Measurements from ENCODE around the gene ABCC2. TPM values are rescaled to one million over a fixed set of nuclear protein-coding genes. Genes with fewer than 3 reads are reported as not detected.

Gene ABCC2
- total and polyA plus RNA-seq, 4 experiments from 2014 or later: 0.72 to 6.7 (median 3.8) TPM

DNA sequence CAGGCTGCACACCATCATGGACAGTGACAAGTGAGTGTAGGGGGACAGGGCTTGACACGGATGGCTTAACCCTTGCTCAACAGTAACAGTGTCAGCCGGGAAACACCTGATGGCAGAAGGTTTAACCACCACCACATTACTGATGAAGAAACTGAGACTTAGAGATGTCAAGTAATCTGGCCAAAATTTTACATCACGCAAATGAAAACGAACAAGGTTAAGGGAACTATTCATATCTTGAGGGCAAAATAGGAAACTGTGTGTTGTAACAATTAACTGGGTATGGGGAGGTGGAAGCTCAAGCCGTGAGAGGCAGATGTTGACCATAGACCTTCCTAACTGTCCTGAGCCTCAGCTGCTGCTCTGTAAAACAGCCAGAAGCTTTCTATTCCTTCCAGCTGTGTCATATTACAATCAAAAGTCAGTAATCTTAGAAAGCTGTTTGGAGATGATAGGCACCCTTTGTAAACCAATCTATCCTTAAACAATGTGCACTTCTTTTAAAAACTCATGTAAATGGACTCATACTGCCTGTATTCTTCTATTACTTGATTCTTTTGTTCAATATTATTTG lies 68.4 kb downstream of the ABCC2 start:
- H3K27ac Mint-ChIP-seq: no peak overlapping the region
- POLR2A ChIA-PET (ENCODE audit: partially characterized antibody): no interaction called here
- intact Hi-C loops (cut with micrococcal nuclease): no loop called here

DNA sequence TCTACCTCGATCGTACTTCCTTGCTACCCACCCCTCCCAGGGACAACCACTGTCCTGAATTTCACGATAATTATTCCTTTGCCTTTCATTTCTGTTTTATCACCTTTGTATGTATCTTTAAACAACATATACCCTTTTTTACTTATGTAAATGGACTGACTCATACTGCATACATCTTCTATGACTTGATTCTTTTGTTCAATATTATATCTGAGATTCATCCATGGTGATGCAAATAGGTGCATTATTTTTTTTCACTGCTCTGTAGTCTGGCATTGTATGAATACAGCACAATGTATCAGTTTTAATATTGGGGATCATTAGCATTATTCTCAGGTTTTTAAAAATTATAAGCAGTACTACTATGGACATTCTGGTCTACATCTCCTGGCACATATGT lies 69.4 kb downstream of the ABCC2 start:
- Mint-ChIP-seq H3K27me3 (no peaks in the 10 kb centered on the region), H3K4me3 (no peak overlapping the region), H3K27ac (peak overlapping the region in 1 of 7 donors; percentile 49), H3K36me3 (peaks cover 3 to 10% of the 10 kb centered on the region in 2 donors), H3K4me1 (peaks cover 0 to 1% (median 0%) of the 10 kb centered on the region in 4 donors), H3K9me3 (peaks cover 0 to 3% (median 0%) of the 10 kb centered on the region in 8 donors)
- intact Hi-C loops (cut with micrococcal nuclease): no loop called here
- no peaks in the 10 kb centered on the region for H3K4me1 ChIP-seq (ENCODE audit: insufficient read depth, low read length)
- ChIA-PET POLR2A (ENCODE audit: partially characterized antibody) (no interaction called here), CTCF (ENCODE audit: partially characterized antibody) (interaction anchor here (1.4 to 11.2 kb wide), 2 partner anchors 7 to 197 kb away, joined by 3 to 336 read pairs; no protein-coding TSS in a partner anchor)
- H3K36me3 ChIP-seq (ENCODE audit: insufficient read depth, low read length): no peaks in the 10 kb centered on the region
- H3K4me3 ChIP-seq (ENCODE audit: low read length in 2 of 2): no peak overlapping the region
- no peak for DNase-seq
- no peak overlapping the region for H3K27ac ChIP-seq (ENCODE audit: low read depth, low read length)
- no peaks in the 10 kb centered on the region for H3K9me3 ChIP-seq (ENCODE audit: control insufficient read depth in 1 of 2, low read length in 2 of 2)
- no peaks in the 10 kb centered on the region for H3K27me3 ChIP-seq (ENCODE audit: insufficient read depth, low read length)

More for the DNA sequence above, 68.4 kb downstream of the ABCC2 start:
- Histone ChIP-seq H3K9me3 (ENCODE audit: control insufficient read depth in 1 of 2, low read length in 2 of 2) (no peaks in the 10 kb centered on the region), H3K4me3 (ENCODE audit: low read length in 2 of 2) (no peak overlapping the region), H3K36me3 (ENCODE audit: insufficient read depth, low read length) (no peaks in the 10 kb centered on the region), H3K27me3 (ENCODE audit: insufficient read depth, low read length) (no peaks in the 10 kb centered on the region), H3K27ac (ENCODE audit: low read depth, low read length) (no peak overlapping the region), H3K4me1 (ENCODE audit: insufficient read depth, low read length) (peaks cover 4% of the 10 kb centered on the region)
- H3K36me3 Mint-ChIP-seq: peaks cover 3 to 10% of the 10 kb centered on the region in 2 donors
- H3K4me1 Mint-ChIP-seq: peaks cover 2 to 4% (median 4%) of the 10 kb centered on the region in 4 donors
- no peak overlapping the region for H3K4me3 Mint-ChIP-seq
- CTCF ChIA-PET (ENCODE audit: partially characterized antibody): interaction anchor here (11.2 kb wide), 1 partner anchor 198 kb away, joined by 336 read pairs; no protein-coding TSS in a partner anchor
- no peak for DNase-seq
- H3K27me3 Mint-ChIP-seq: no peaks in the 10 kb centered on the region
- peaks cover 0 to 3% (median 0%) of the 10 kb centered on the region in 8 donors for H3K9me3 Mint-ChIP-seq

DNA sequence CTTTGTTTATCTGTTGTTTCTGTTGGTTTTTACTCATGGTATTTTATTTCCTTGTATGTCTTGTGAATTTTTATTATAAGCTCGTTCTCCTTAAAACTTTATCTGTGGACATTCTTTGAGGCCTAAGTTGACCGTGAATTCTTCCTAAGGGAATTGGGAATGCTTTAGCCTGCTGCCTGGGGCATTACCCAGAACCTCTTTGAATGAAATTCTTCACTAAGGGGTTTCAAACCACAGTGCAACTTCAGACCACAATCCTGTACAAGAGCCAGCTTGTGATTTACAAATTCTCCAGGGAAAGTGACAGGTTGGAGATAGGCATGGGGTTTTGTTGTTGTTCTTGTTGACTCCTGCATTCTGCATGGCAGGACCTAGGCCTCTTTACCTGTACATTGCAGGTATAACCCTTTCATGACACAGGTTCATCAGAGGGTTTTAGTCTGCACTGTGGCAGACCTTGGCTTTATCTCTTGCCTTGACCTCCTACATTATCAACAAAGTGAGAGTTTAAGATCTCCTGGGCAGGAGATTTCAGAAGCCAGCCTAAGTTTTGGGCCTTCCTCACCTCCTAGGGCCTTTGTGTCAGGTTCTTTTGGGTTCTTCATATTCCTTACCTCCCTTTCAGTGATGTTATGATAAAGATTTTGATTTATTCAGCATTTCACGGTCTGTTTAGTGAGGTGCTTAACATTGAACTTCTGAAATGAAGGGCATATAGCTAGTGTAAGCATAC lies 70.2 kb downstream of the ABCC2 start:
- H3K27me3 ChIP-seq (ENCODE audit: insufficient read depth, low read length): no peaks in the 10 kb centered on the region
- no peak overlapping the region for H3K27ac ChIP-seq (ENCODE audit: low read depth, low read length)
- no peak overlapping the region for H3K27ac Mint-ChIP-seq
- peaks cover 3 to 10% of the 10 kb centered on the region in 2 donors for H3K36me3 Mint-ChIP-seq
- intact Hi-C loops (cut with micrococcal nuclease): no loop called here
- H3K36me3 ChIP-seq (ENCODE audit: insufficient read depth, low read length): no peaks in the 10 kb centered on the region
- no peaks in the 10 kb centered on the region for H3K4me1 ChIP-seq (ENCODE audit: insufficient read depth, low read length)
- H3K27me3 Mint-ChIP-seq: peaks cover under 1% of the 10 kb centered on the region in 2 donors
- CTCF ChIA-PET (ENCODE audit: partially characterized antibody): interaction anchor here (1.2 to 4.2 kb wide), 3 partner anchors 8 to 193 kb away, joined by 3 to 28 read pairs (median 3); partner anchors contain the start of gene DNMBP
- POLR2A ChIA-PET (ENCODE audit: partially characterized antibody): no interaction called here
- H3K9me3 ChIP-seq (ENCODE audit: control insufficient read depth in 1 of 2, low read length in 2 of 2): no peaks in the 10 kb centered on the region
- peaks cover 0 to 1% (median 0%) of the 10 kb centered on the region in 4 donors for H3K4me1 Mint-ChIP-seq
- H3K9me3 Mint-ChIP-seq: peaks cover 0 to 3% (median 0%) of the 10 kb centered on the region in 8 donors
- no peak for DNase-seq
- no peak overlapping the region for H3K4me3 Mint-ChIP-seq
- H3K4me3 ChIP-seq (ENCODE audit: low read length in 2 of 2): no peak overlapping the region

GRCh38 chr10:99853655-99854054 lies 71.2 kb downstream of the ABCC2 start:
- H3K27ac Mint-ChIP-seq: no peak overlapping the region
- H3K27ac ChIP-seq (ENCODE audit: low read depth, low read length): no peak overlapping the region

GRCh38 chr10:99854860-99855259 lies 72.4 kb downstream of the ABCC2 start:
- ChIA-PET POLR2A (ENCODE audit: partially characterized antibody) (no interaction called here), CTCF (ENCODE audit: partially characterized antibody) (interaction anchor here (1.5 to 4.2 kb wide), 3 partner anchors 9 to 190 kb away, joined by 4 to 28 read pairs (median 8); no protein-coding TSS in a partner anchor)
- H3K9me3 ChIP-seq (ENCODE audit: control insufficient read depth in 1 of 2, low read length in 2 of 2): no peaks in the 10 kb centered on the region
- no peak overlapping the region for H3K27ac ChIP-seq (ENCODE audit: low read depth, low read length)
- H3K27me3 ChIP-seq (ENCODE audit: insufficient read depth, low read length): no peaks in the 10 kb centered on the region
- peaks cover 3 to 10% of the 10 kb centered on the region in 2 donors for H3K36me3 Mint-ChIP-seq
- no peak for DNase-seq
- no peak overlapping the region for H3K4me3 Mint-ChIP-seq
- H3K4me3 ChIP-seq (ENCODE audit: low read length in 2 of 2): no peak overlapping the region
- intact Hi-C loops (cut with micrococcal nuclease): no loop called here
- peaks cover 2 to 8% of the 10 kb centered on the region in 2 donors for H3K27me3 Mint-ChIP-seq
- no peaks in the 10 kb centered on the region for H3K4me1 Mint-ChIP-seq
- H3K4me1 ChIP-seq (ENCODE audit: insufficient read depth, low read length): no peaks in the 10 kb centered on the region
- H3K9me3 Mint-ChIP-seq: peaks cover 0 to 3% (median 0%) of the 10 kb centered on the region in 8 donors
- no peak overlapping the region for H3K27ac Mint-ChIP-seq
- H3K36me3 ChIP-seq (ENCODE audit: insufficient read depth, low read length): no peaks in the 10 kb centered on the region

More at GRCh38 chr10:99853655-99854054, 71.2 kb downstream of the ABCC2 start:
- Histone ChIP-seq H3K36me3 (ENCODE audit: insufficient read depth, low read length) (no peaks in the 10 kb centered on the region), H3K4me1 (ENCODE audit: insufficient read depth, low read length) (no peaks in the 10 kb centered on the region), H3K4me3 (ENCODE audit: low read length in 2 of 2) (no peak overlapping the region), H3K9me3 (ENCODE audit: control insufficient read depth in 1 of 2, low read length in 2 of 2) (no peaks in the 10 kb centered on the region), H3K27me3 (ENCODE audit: insufficient read depth, low read length) (no peaks in the 10 kb centered on the region)
- intact Hi-C loops (cut with micrococcal nuclease): no loop called here
- H3K36me3 Mint-ChIP-seq: peaks cover 3 to 10% of the 10 kb centered on the region in 2 donors
- CTCF ChIA-PET (ENCODE audit: partially characterized antibody): interaction anchor here (1.1 to 4.2 kb wide), 4 partner anchors 8 to 387 kb away, joined by 3 to 28 read pairs (median 6); partner anchors contain the start of gene DNMBP
- DNase-seq: no peak
- H3K27me3 Mint-ChIP-seq: peaks cover 2 to 3% of the 10 kb centered on the region in 2 donors
- peaks cover 0 to 3% (median 0%) of the 10 kb centered on the region in 8 donors for H3K9me3 Mint-ChIP-seq
- H3K4me3 Mint-ChIP-seq: no peak overlapping the region
- peaks cover 0 to 1% (median 0%) of the 10 kb centered on the region in 4 donors for H3K4me1 Mint-ChIP-seq
- POLR2A ChIA-PET (ENCODE audit: partially characterized antibody): no interaction called here

- intact Hi-C loops (cut with micrococcal nuclease): no loop called here
- Mint-ChIP-seq H3K27ac (no peak overlapping the region), H3K4me3 (no peak overlapping the region), H3K36me3 (peaks cover 3 to 10% of the 10 kb centered on the region in 2 donors), H3K27me3 (peaks cover 2 to 8% of the 10 kb centered on the region in 2 donors), H3K4me1 (no peaks in the 10 kb centered on the region), H3K9me3 (peaks cover 0 to 3% (median 0%) of the 10 kb centered on the region in 8 donors)
- no peak overlapping the region for H3K27ac ChIP-seq (ENCODE audit: low read depth, low read length)
- CTCF ChIA-PET (ENCODE audit: partially characterized antibody): interaction anchor here (1.6 to 4.2 kb wide), 2 partner anchors 12 to 190 kb away, joined by 4 to 28 read pairs; no protein-coding TSS in a partner anchor
- DNase-seq: no peak
- H3K4me3 ChIP-seq (ENCODE audit: low read length in 2 of 2): no peak overlapping the region
- no peaks in the 10 kb centered on the region for H3K36me3 ChIP-seq (ENCODE audit: insufficient read depth, low read length)
- POLR2A ChIA-PET (ENCODE audit: partially characterized antibody): no interaction called here
- H3K4me1 ChIP-seq (ENCODE audit: insufficient read depth, low read length): no peaks in the 10 kb centered on the region
- H3K9me3 ChIP-seq (ENCODE audit: control insufficient read depth in 1 of 2, low read length in 2 of 2): no peaks in the 10 kb centered on the region
- no peaks in the 10 kb centered on the region for H3K27me3 ChIP-seq (ENCODE audit: insufficient read depth, low read length)
These were observed 73.1 kb downstream of the ABCC2 start for GRCh38 chr10:99855479-99856071.

DNA sequence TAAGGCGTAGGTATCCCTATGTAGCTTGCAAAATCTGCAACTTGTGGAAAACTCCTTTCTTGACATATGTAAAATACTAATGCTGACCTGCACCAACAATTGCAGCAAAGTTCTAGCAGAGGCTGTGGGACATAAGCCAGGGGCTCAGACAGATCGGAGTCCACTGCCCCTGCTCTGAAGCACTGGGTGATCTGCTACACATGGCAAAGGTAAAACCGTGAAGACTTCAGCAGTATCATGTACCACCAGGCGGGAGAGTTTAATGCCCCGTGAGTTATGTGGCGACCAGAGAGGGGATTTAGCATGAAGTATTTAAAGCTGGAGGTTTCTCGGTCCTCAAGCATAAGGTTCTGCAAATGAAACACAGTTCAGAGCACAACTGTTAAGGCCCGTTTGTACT lies 76.4 kb downstream of the ABCC2 start:
- POLR2A ChIA-PET (ENCODE audit: partially characterized antibody): no interaction called here

More for the DNA sequence above, 76.4 kb downstream of the ABCC2 start:
- H3K27me3 ChIP-seq (ENCODE audit: insufficient read depth, low read length): no peaks in the 10 kb centered on the region
- H3K4me3 ChIP-seq (ENCODE audit: low read length in 2 of 2): no peak overlapping the region
- H3K9me3 ChIP-seq (ENCODE audit: control insufficient read depth in 1 of 2, low read length in 2 of 2): no peaks in the 10 kb centered on the region
- DNase-seq: no peak
- H3K36me3 Mint-ChIP-seq: no peaks in the 10 kb centered on the region
- peaks cover 10 to 13% of the 10 kb centered on the region in 2 donors for H3K27me3 Mint-ChIP-seq
- CTCF ChIA-PET (ENCODE audit: partially characterized antibody): interaction anchor here (1.1 to 2.8 kb wide), 2 partner anchors 10 to 13 kb away, joined by 3 to 11 read pairs; no protein-coding TSS in a partner anchor
- H3K9me3 Mint-ChIP-seq: no peaks in the 10 kb centered on the region
- H3K36me3 ChIP-seq (ENCODE audit: insufficient read depth, low read length): no peaks in the 10 kb centered on the region
- H3K4me1 ChIP-seq (ENCODE audit: insufficient read depth, low read length): no peaks in the 10 kb centered on the region
- no peak overlapping the region for H3K27ac ChIP-seq (ENCODE audit: low read depth, low read length)
- H3K4me1 Mint-ChIP-seq: no peaks in the 10 kb centered on the region
- no peak overlapping the region for H3K4me3 Mint-ChIP-seq
- intact Hi-C loops (cut with micrococcal nuclease): no loop called here
- no peak overlapping the region for H3K27ac Mint-ChIP-seq

All from CD4-positive, alpha-beta memory T cell (primary cell).